HCT116 (cell line): ENCODE results near the gene NKX6-2. TPM values are rescaled to one million over a fixed set of nuclear protein-coding genes. Genes with fewer than 3 reads are reported as not detected.

ENCODE experiments used
- ATAC-seq: fragments of 200-7000 bp; cut with Tn5 transposase; 2 replicates; pipeline ENCODE4 v1.9.1; 2020; ENCODE audit warnings: mild to moderate bottlenecking, moderate library complexity
- BruUV-seq: library from RNA; stranded (reverse); fragments of 400-500 nt; replicated peaks from 2 replicates; lab custom pipeline; 2021; lab: Mats Ljungman, UMichigan
- CTCF ChIA-PET: fragments of 300-600 bp; sonication (Branson Sonifier 250); formaldehyde crosslinking; loops from one replicate; lab custom pipeline; 2021; ENCODE audit warnings: antibody characterized with exemption; lab: Charles Lee
- POLR2A ChIA-PET: fragments of 300-600, 350-600 bp; sonication (Branson Sonifier 250); formaldehyde crosslinking; loops from one replicate; lab custom pipeline; 2021; ENCODE audit warnings: antibody characterized with exemption; lab: Charles Lee
- RAD21 ChIA-PET, 2 experiments: fragments of 300-600 bp; sonication (Branson Sonifier 250); formaldehyde crosslinking; loops; one replicate each; lab custom pipeline; 2023; ENCODE audit warnings: low total read pairs in 2 of 2; ENCODE audit not compliant: uncharacterized antibody in 2 of 2, unreplicated experiment in 2 of 2, low non-redundant PET in 1 of 2; lab: Charles Lee
- DNase-seq: peaks from one replicate; pipeline ENCODE4 v3.0.0-alpha.2; 2010; ENCODE audit warnings: low read depth, low spot score
- H2AFZ ChIP-seq: fragments of 200-600 bp; shearing (Covaris generic), sonication (generic); 2 replicates; pipeline ENCODE4 v1.6.1; 2017; ENCODE audit warnings: low read depth, mixed run types, mixed read lengths, antibody characterized with exemption, low read length; ENCODE audit not compliant: poor library complexity, severe bottlenecking
- H3K27ac ChIP-seq: 2 replicates; pipeline ENCODE4 v1.5.1; 2012; ENCODE audit warnings: low read depth, low read length
- H3K27me3 ChIP-seq: fragments of 200-600 bp; sonication (generic); 2 replicates; pipeline ENCODE4 v1.6.1; 2016; ENCODE audit warnings: mixed run types, low read length, mixed read lengths; ENCODE audit not compliant: insufficient read depth
- H3K36me3 ChIP-seq, 2 experiments: fragments of 200-500 bp in 1 of 2; fragments of 200-600 bp in 1 of 2; sonication (Bioruptor generic) in 1 of 2; sonication (generic) in 1 of 2; 2 replicates each; pipeline versions ENCODE4 v1.5.1 to v1.6.1; 2014 to 2016; ENCODE audit warnings: low read length in 2 of 2, inconsistent platforms in 1 of 2, mixed read lengths in 1 of 2, mixed run types in 1 of 2; ENCODE audit not compliant: insufficient read depth in 2 of 2, control insufficient read depth in 1 of 2
- H3K4me1 ChIP-seq, 2 experiments: fragments of 200-600 bp in 1 of 2; sonication (generic) in 1 of 2; 2 replicates each; pipeline versions ENCODE4 v1.5.1 to v1.6.1; 2012 to 2017; ENCODE audit warnings: low read length in 2 of 2, inconsistent platforms in 1 of 2, mild to moderate bottlenecking in 1 of 2, mixed read lengths in 1 of 2, mixed run types in 1 of 2, moderate library complexity in 1 of 2; ENCODE audit not compliant: insufficient read depth in 2 of 2, control insufficient read depth in 1 of 2
- H3K4me2 ChIP-seq: fragments of 200-600 bp; sonication (generic); 2 replicates; pipeline ENCODE4 v1.6.1; 2017; ENCODE audit warnings: mixed run types, low read length, mixed read lengths
- H3K4me3 ChIP-seq, 2 experiments: fragments of 200-600 bp in 1 of 2; sonication (generic) in 1 of 2; replicated peaks in 1 of 2; 2 replicates each; pipeline ENCODE4 v1.5.1; 2011 to 2016; ENCODE audit warnings: low read length in 2 of 2, control low read depth in 1 of 2, low read depth in 1 of 2, mild to moderate bottlenecking in 1 of 2, mixed read lengths in 1 of 2, mixed run types in 1 of 2
- H3K79me2 ChIP-seq: fragments of 200-600 bp; sonication (generic); 2 replicates; pipeline ENCODE4 v1.6.1; 2017; ENCODE audit warnings: mild to moderate bottlenecking, mixed run types, low read length, moderate library complexity, mixed read lengths; ENCODE audit not compliant: insufficient read depth
- H3K9ac ChIP-seq: fragments of 200-600 bp; sonication (generic); 2 replicates; pipeline ENCODE4 v1.6.1; 2016; ENCODE audit warnings: low read length, mixed read lengths
- H3K9me2 ChIP-seq: fragments of 200-600 bp; sonication (generic), shearing (Covaris generic); 2 replicates; pipeline ENCODE4 v1.6.1; 2017; ENCODE audit warnings: mixed run types, mild to moderate bottlenecking, moderate library complexity; ENCODE audit not compliant: insufficient read depth
- H3K9me3 ChIP-seq, 2 experiments: fragments of 200-500 bp in 1 of 2; fragments of 200-600 bp in 1 of 2; sonication (Bioruptor generic) in 1 of 2; sonication (generic) in 1 of 2; 2 replicates each; pipeline ENCODE4 v1.6.1; 2014 to 2017; ENCODE audit warnings: low read length in 2 of 2, mixed read lengths in 2 of 2, inconsistent platforms in 1 of 2, low read depth in 1 of 2, mild to moderate bottlenecking in 1 of 2, mixed run types in 1 of 2, moderate library complexity in 1 of 2; ENCODE audit not compliant: control insufficient read depth in 1 of 2, insufficient read depth in 1 of 2
- H4K20me1 ChIP-seq: fragments of 200-600 bp; sonication (generic), shearing (Covaris generic); 2 replicates; pipeline ENCODE4 v1.6.1; 2017; ENCODE audit warnings: mixed run types, mild to moderate bottlenecking, moderate library complexity; ENCODE audit not compliant: insufficient read depth
- CEBPB ChIP-seq: IDR thresholded peaks from 2 replicates; pipeline ENCODE4 v1.6.1; 2012; ENCODE audit warnings: low read depth
- EGR1 ChIP-seq: IDR thresholded peaks from 2 replicates; pipeline ENCODE4 v1.6.1; 2012; ENCODE audit warnings: low read depth
- ELF1 ChIP-seq: IDR thresholded peaks from 2 replicates; pipeline ENCODE4 v1.6.1; 2012; ENCODE audit warnings: low read depth, borderline replicate concordance
- FOSL1 ChIP-seq: IDR thresholded peaks from 2 replicates; pipeline ENCODE4 v1.6.1; 2012; ENCODE audit warnings: low read depth
- POLR2A ChIP-seq: IDR thresholded peaks from 2 replicates; pipeline ENCODE4 v1.7.0; 2011; ENCODE audit warnings: borderline replicate concordance; ENCODE audit not compliant: insufficient read depth, insufficient read length; ENCODE audit errors: extremely low read depth
- POLR2AphosphoS5 ChIP-seq: IDR thresholded peaks from 2 replicates; pipeline ENCODE4 v1.6.1; 2011; ENCODE audit warnings: mild to moderate bottlenecking, low read depth, low read length, moderate library complexity
- RAD21 ChIP-seq: IDR thresholded peaks from 2 replicates; pipeline ENCODE4 v1.6.1; 2012; ENCODE audit warnings: low read depth, mild to moderate bottlenecking
- SP1 ChIP-seq: IDR thresholded peaks from 2 replicates; pipeline ENCODE4 v1.6.1; 2012; ENCODE audit warnings: low read depth
- SRF ChIP-seq: IDR thresholded peaks from 2 replicates; pipeline ENCODE4 v1.6.1; 2012; ENCODE audit warnings: low read depth
- ZFX ChIP-seq: fragments of 450-650 bp; IDR thresholded peaks from 2 replicates; pipeline ENCODE4 v1.6.1; 2017
- ZNF274 ChIP-seq: fragments of 200-500 bp; sonication (Bioruptor generic); IDR thresholded peaks from 2 replicates; pipeline ENCODE4 v1.6.1; 2014; ENCODE audit warnings: mild to moderate bottlenecking, low read depth, low read length, inconsistent platforms
- intact Hi-C: fragments of 100-400 bp; cut with micrococcal nuclease; formaldehyde crosslinking; loops from 2 replicates; pipeline ENCODE4 v1.10.0; 2022
- total RNA-seq: library from RNA; stranded (reverse); gene quantifications from one replicate; pipeline ENCODE4 v1.2.1, GENCODE V29; 2021; ENCODE audit not compliant: unreplicated experiment
- TF ChIP-seq, protein P1 (sequence below): IDR thresholded peaks from 2 replicates; pipeline ENCODE4 v1.6.1; 2011; ENCODE audit warnings: mild to moderate bottlenecking, low read length, moderate library complexity; ENCODE audit not compliant: insufficient replicate concordance; ENCODE audit errors: extremely low read depth
- TF ChIP-seq, protein P2 (sequence below), 3 experiments: fragments of 200-600 bp in 1 of 3; sonication (generic) in 1 of 3; IDR thresholded peaks in 2 of 3; conservative IDR thresholded peaks in 1 of 3; 2 replicates each; pipeline ENCODE4 v1.5.1; 2012 to 2017; ENCODE audit warnings: low read depth in 2 of 3, low read length in 2 of 3, antibody characterized with exemption in 1 of 3, borderline replicate concordance in 1 of 3, control low read depth in 1 of 3, mild to moderate bottlenecking in 1 of 3, mixed read lengths in 1 of 3, mixed run types in 1 of 3, moderate library complexity in 1 of 3; ENCODE audit not compliant: insufficient read depth in 1 of 3
- TF ChIP-seq, protein P3 (sequence below): IDR thresholded peaks from 2 replicates; pipeline ENCODE4 v1.6.1; 2012; ENCODE audit warnings: low read depth

Gene NKX6-2
- total RNA-seq, 1 experiment from 2014 or later = not detected

DNA sequence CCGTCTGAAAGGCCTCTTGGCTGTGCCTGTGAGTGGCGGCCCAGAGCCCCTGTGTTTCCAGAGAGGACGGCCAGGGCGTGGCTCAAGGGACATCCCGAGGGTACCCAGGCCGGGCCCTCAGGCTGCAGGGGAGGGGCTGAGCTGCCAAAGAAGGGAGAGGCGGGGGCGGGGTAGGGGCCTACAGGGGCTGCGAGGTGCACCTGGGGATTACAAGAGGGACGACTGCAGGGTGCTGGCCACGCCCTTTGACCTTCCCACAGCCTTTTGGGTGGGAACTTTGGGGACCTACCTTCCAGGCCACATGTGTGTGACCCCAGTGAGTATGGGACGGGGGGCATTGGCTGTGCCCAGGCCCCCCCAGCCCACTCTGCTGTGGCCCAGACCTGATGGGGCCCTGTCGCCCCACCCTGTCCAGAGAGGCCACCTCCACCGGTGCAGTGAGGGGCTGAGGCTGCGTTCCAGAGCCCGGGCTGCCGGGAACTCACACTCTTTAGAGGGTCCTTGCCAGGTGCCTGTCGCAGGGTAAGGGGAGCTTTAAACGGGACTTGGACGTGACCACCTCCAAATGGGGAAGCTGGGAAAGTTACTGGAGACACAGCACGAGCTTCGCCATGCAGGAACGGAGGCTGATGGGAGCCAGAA, 19.0 kb upstream of the NKX6-2 start:
- intact Hi-C loops = no loop called here
- no peaks in the 10 kb centered on the region for H3K9me3 ChIP-seq
- ATAC-seq (no peak), DNase-seq (no peak)
- CTCF ChIA-PET = no interaction called here
- RAD21 ChIA-PET = no interaction called here
- no peaks in the 10 kb centered on the region for H3K9me2 ChIP-seq
- H3K27ac ChIP-seq = no peak overlapping the region
- no peaks in the 10 kb centered on the region for H3K36me3 ChIP-seq
- POLR2A ChIA-PET = no interaction called here
- H3K4me3 ChIP-seq = no peak overlapping the region
- no TSS peak for BruUV-seq
- H2AFZ ChIP-seq = no peak overlapping the region
- TF ChIP-seq FOSL1 (no peak), ELF1 (no peak), EGR1 (no peak)
- TF ChIP-seq, protein P1, sequence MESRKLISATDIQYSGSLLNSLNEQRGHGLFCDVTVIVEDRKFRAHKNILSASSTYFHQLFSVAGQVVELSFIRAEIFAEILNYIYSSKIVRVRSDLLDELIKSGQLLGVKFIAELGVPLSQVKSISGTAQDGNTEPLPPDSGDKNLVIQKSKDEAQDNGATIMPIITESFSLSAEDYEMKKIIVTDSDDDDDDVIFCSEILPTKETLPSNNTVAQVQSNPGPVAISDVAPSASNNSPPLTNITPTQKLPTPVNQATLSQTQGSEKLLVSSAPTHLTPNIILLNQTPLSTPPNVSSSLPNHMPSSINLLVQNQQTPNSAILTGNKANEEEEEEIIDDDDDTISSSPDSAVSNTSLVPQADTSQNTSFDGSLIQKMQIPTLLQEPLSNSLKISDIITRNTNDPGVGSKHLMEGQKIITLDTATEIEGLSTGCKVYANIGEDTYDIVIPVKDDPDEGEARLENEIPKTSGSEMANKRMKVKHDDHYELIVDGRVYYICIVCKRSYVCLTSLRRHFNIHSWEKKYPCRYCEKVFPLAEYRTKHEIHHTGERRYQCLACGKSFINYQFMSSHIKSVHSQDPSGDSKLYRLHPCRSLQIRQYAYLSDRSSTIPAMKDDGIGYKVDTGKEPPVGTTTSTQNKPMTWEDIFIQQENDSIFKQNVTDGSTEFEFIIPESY = no peak
- no peaks in the 10 kb centered on the region for H3K79me2 ChIP-seq
- H3K9ac ChIP-seq = no peak overlapping the region
- no peaks in the 10 kb centered on the region for H4K20me1 ChIP-seq
- H3K4me2 ChIP-seq = no peak overlapping the region
- H3K27me3 ChIP-seq = no peaks in the 10 kb centered on the region
- no peaks in the 10 kb centered on the region for H3K4me1 ChIP-seq

DNA sequence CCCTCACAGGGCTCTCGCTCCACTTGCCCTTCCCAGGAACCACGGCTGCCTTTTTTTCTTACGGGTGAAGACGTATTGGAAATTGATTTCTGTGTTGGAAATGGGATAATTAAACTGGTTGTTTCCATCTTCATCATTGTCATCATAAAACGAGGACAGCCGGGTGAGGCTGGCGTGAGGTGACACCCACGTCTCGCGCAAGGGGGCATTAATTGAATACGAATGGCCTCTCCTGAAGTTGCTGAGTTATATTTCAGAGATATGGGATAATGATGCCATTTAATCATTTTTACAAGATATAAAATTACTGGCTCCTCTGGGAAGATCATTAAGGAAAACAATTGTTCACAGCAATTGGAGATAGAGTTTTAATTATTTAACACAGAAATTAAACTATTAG, 18.3 kb upstream of the NKX6-2 start:
- Histone ChIP-seq H3K9ac (no peak overlapping the region), H3K4me3 (no peak overlapping the region), H3K79me2 (no peaks in the 10 kb centered on the region), H3K9me2 (no peaks in the 10 kb centered on the region), H2AFZ (no peak overlapping the region), H3K4me2 (no peak overlapping the region), H3K27ac (no peak overlapping the region), H4K20me1 (no peaks in the 10 kb centered on the region), H3K27me3 (no peaks in the 10 kb centered on the region), H3K36me3 (no peaks in the 10 kb centered on the region), H3K4me1 (no peaks in the 10 kb centered on the region), H3K9me3 (no peaks in the 10 kb centered on the region)
- ChIA-PET CTCF (no interaction called here), RAD21 (no interaction called here), POLR2A (no interaction called here)
- ATAC-seq = no peak
- DNase-seq = no peak
- no TSS peak for BruUV-seq
- intact Hi-C loops = no loop called here
- TF ChIP-seq FOSL1 = no peak
- no peak for TF ChIP-seq ZFX
- TF ChIP-seq POLR2AphosphoS5 = no peak
- no peak for TF ChIP-seq POLR2A
- TF ChIP-seq, protein P2, sequence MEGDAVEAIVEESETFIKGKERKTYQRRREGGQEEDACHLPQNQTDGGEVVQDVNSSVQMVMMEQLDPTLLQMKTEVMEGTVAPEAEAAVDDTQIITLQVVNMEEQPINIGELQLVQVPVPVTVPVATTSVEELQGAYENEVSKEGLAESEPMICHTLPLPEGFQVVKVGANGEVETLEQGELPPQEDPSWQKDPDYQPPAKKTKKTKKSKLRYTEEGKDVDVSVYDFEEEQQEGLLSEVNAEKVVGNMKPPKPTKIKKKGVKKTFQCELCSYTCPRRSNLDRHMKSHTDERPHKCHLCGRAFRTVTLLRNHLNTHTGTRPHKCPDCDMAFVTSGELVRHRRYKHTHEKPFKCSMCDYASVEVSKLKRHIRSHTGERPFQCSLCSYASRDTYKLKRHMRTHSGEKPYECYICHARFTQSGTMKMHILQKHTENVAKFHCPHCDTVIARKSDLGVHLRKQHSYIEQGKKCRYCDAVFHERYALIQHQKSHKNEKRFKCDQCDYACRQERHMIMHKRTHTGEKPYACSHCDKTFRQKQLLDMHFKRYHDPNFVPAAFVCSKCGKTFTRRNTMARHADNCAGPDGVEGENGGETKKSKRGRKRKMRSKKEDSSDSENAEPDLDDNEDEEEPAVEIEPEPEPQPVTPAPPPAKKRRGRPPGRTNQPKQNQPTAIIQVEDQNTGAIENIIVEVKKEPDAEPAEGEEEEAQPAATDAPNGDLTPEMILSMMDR (IDR thresholded peaks at IDR 0.05 in 2 of 3, conservative IDR thresholded peaks at IDR 0.05 in 1 of 3; ENCODE audit: borderline replicate concordance in 1 of 3, insufficient read depth in 1 of 3, low read depth in 2 of 3, low read length in 2 of 3) = no peak
- TF ChIP-seq ZNF274 = no peak
- no peak for TF ChIP-seq SP1
- TF ChIP-seq, protein P3, sequence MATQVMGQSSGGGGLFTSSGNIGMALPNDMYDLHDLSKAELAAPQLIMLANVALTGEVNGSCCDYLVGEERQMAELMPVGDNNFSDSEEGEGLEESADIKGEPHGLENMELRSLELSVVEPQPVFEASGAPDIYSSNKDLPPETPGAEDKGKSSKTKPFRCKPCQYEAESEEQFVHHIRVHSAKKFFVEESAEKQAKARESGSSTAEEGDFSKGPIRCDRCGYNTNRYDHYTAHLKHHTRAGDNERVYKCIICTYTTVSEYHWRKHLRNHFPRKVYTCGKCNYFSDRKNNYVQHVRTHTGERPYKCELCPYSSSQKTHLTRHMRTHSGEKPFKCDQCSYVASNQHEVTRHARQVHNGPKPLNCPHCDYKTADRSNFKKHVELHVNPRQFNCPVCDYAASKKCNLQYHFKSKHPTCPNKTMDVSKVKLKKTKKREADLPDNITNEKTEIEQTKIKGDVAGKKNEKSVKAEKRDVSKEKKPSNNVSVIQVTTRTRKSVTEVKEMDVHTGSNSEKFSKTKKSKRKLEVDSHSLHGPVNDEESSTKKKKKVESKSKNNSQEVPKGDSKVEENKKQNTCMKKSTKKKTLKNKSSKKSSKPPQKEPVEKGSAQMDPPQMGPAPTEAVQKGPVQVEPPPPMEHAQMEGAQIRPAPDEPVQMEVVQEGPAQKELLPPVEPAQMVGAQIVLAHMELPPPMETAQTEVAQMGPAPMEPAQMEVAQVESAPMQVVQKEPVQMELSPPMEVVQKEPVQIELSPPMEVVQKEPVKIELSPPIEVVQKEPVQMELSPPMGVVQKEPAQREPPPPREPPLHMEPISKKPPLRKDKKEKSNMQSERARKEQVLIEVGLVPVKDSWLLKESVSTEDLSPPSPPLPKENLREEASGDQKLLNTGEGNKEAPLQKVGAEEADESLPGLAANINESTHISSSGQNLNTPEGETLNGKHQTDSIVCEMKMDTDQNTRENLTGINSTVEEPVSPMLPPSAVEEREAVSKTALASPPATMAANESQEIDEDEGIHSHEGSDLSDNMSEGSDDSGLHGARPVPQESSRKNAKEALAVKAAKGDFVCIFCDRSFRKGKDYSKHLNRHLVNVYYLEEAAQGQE = no peak
- TF ChIP-seq RAD21 = no peak
- no peak for TF ChIP-seq CEBPB
- no peak for TF ChIP-seq SRF
